Adrenal gland (tissue), 5 donors: ENCODE data around the gene CLIP2.

ENCODE experiments used
- CTCF ChIP-seq, 6 experiments: fragments of 450-650 bp in 4 of 6; fragments of 200-600 bp in 2 of 6; sonication (generic) in 1 of 6; IDR thresholded peaks; 1 replicate in 5 of 6; 2 replicates in 1 of 6; pipeline versions ENCODE4 v1.5.1 to v1.8.0; 2016 to 2021; ENCODE audit warnings: antibody characterized with exemption in 6 of 6, mild to moderate bottlenecking in 2 of 6, moderate library complexity in 1 of 6
- POLR2A ChIP-seq, 2 donors: fragments of 450-650 bp; IDR thresholded peaks; one replicate each; pipeline ENCODE4 v1.6.1; 2017; ENCODE audit warnings: antibody characterized with exemption in 2 of 2, mild to moderate bottlenecking in 2 of 2, moderate library complexity in 1 of 2
- donor health status: DM: no; HTN: no; CAD: no.

DNA sequence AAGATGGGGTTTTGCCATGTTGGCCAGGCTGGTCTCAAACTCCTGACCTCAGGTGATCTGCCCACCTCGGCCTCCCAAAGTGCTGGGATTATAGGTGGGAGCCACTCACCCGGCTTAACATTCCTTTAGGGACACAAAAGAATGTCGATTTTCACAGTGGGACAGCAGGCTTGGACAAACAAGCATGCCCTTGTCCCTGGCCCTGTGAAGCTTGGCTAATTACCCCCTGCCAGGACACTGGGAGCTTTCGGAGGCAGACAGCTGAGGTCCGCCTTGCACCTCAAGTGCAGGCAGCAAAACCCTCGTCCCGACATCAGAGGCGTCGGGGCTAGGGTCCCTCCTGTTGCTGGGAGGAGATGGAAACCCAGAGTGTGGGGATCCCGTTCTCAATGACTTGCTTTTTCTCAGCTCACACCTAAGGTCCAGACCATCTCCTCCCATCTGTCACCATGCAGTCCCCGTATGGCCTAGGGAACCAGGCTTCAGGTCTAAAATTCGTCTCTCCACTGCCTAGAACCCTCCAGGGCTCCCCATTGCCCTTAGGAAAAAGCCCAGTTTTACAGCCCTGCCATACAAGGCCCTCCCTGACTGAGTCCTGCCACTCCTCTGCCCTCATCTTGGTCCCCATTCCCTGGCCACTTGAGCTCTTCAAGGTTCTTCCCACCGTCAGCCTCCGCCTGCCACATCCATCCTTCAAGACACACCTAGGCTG lies 6.3 kb upstream of the CLIP2 start:
- TF ChIP-seq CTCF (IDR thresholded peaks at IDR 0.05) (no peak), POLR2A (IDR thresholded peaks at IDR 0.05) (no peak)
